KMS-11 (cell line): ENCODE results near the gene EPHB2.

Experiments used
- H2AFZ ChIP-seq: fragments of 200-600 bp; sonication (generic); 2 replicates; pipeline ENCODE4 v1.6.1; 2016; ENCODE audit warnings: antibody characterized with exemption, mixed run types, low read depth
- H3K27ac ChIP-seq: fragments of 200-600 bp; sonication (generic); 2 replicates; pipeline ENCODE4 v1.6.1; 2016; ENCODE audit warnings: mild to moderate bottlenecking, mixed run types
- H3K27me3 ChIP-seq: fragments of 200-600 bp; sonication (generic); 2 replicates; pipeline ENCODE4 v1.6.1; 2017; ENCODE audit warnings: mild to moderate bottlenecking, low read depth, mixed run types, moderate library complexity; ENCODE audit not compliant: insufficient read depth
- H3K36me3 ChIP-seq: fragments of 200-600 bp; sonication (generic); 2 replicates; pipeline ENCODE4 v1.6.1; 2017; ENCODE audit warnings: mild to moderate bottlenecking, mixed run types; ENCODE audit not compliant: insufficient read depth
- H3K4me1 ChIP-seq: fragments of 200-600 bp; sonication (generic); 2 replicates; pipeline ENCODE4 v1.6.1; 2016; ENCODE audit warnings: mild to moderate bottlenecking, low read depth, mixed run types; ENCODE audit not compliant: poor library complexity, severe bottlenecking
- H3K4me2 ChIP-seq: fragments of 200-600 bp; sonication (generic); 2 replicates; pipeline ENCODE4 v1.7.0; 2016; ENCODE audit warnings: mild to moderate bottlenecking, mixed run types
- H3K4me3 ChIP-seq: fragments of 200-600 bp; sonication (generic); IDR thresholded peaks from 2 replicates; pipeline ENCODE4 v1.6.1; 2017; ENCODE audit warnings: low read depth, low read length, mixed read lengths; ENCODE audit not compliant: insufficient read depth
- H3K79me2 ChIP-seq: fragments of 200-600 bp; sonication (generic); 2 replicates; pipeline ENCODE4 v1.6.1; 2016; ENCODE audit warnings: low read depth, mixed run types; ENCODE audit not compliant: insufficient read depth
- H3K9ac ChIP-seq: fragments of 200-600 bp; sonication (generic); 2 replicates; pipeline ENCODE4 v1.6.1; 2016; ENCODE audit warnings: mild to moderate bottlenecking, mixed run types
- H4K20me1 ChIP-seq: fragments of 200-600 bp; sonication (generic); 2 replicates; pipeline ENCODE4 v1.6.1; 2016; ENCODE audit warnings: mild to moderate bottlenecking, mixed run types; ENCODE audit not compliant: insufficient read depth
- TF ChIP-seq, protein P1 (sequence below): fragments of 200-600 bp; sonication (generic); conservative IDR thresholded peaks from 2 replicates; pipeline ENCODE4 v1.6.1; 2017; ENCODE audit warnings: low read depth, mild to moderate bottlenecking, antibody characterized with exemption, low read length, moderate library complexity, mixed read lengths

EPHB2 gene

DNA sequence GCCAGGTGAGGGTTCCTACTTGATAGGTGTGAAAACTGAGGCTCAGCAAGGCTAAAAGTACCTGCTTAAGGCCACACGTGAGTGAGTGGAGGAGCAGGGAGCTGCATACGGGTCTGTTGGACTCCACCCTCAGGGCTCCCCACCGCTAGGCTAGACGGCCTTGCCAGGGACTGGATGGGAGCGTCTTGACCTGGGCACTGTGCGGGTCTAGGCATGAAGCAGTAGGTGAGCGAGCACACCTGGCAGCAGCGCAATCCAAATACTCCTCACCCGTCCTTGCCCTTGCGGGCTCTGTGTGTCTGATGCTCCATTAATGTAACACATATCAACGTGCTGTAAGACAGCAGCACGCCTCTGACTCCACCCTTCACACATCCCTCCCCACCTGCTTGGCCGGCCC, 168.0 kb downstream of the EPHB2 start:
- Histone ChIP-seq H3K4me1 (no peaks in the 10 kb centered on the region), H3K9ac (no peak overlapping the region), H4K20me1 (no peaks in the 10 kb centered on the region), H3K4me2 (no peak overlapping the region), H3K27ac (no peak overlapping the region), H3K4me3 (no peak overlapping the region), H3K79me2 (no peaks in the 10 kb centered on the region), H3K27me3 (peaks cover 94% of the 10 kb centered on the region), H3K36me3 (no peaks in the 10 kb centered on the region), H2AFZ (no peak overlapping the region)
- TF ChIP-seq, protein P1, sequence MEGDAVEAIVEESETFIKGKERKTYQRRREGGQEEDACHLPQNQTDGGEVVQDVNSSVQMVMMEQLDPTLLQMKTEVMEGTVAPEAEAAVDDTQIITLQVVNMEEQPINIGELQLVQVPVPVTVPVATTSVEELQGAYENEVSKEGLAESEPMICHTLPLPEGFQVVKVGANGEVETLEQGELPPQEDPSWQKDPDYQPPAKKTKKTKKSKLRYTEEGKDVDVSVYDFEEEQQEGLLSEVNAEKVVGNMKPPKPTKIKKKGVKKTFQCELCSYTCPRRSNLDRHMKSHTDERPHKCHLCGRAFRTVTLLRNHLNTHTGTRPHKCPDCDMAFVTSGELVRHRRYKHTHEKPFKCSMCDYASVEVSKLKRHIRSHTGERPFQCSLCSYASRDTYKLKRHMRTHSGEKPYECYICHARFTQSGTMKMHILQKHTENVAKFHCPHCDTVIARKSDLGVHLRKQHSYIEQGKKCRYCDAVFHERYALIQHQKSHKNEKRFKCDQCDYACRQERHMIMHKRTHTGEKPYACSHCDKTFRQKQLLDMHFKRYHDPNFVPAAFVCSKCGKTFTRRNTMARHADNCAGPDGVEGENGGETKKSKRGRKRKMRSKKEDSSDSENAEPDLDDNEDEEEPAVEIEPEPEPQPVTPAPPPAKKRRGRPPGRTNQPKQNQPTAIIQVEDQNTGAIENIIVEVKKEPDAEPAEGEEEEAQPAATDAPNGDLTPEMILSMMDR: no peak

DNA sequence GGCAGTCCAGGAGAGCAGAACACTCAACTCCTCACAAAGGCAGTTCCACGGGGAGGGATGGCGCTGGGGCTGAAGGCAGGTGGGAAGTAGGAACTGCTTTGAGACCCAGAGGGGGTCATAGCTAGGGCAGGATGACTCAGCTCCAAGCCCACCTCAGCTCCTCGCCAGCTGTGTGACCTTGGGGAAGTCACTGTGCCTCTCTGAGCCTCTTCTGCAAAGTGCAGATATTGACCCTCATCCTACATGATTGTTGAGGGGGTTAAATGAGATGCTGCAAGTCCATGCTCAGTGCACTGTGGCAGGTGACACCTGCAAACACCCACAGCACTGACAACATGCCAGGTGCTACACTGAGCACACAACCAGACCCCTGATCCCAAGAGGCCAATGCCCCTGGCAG, 168.8 kb downstream of the EPHB2 start:
- Histone ChIP-seq H3K27me3 (peaks cover 94% of the 10 kb centered on the region), H2AFZ (no peak overlapping the region), H3K4me3 (no peak overlapping the region), H3K9ac (no peak overlapping the region), H4K20me1 (no peaks in the 10 kb centered on the region), H3K4me2 (no peak overlapping the region), H3K4me1 (no peaks in the 10 kb centered on the region), H3K36me3 (no peaks in the 10 kb centered on the region), H3K27ac (no peak overlapping the region), H3K79me2 (no peaks in the 10 kb centered on the region)
- TF ChIP-seq, protein P1: no peak

DNA sequence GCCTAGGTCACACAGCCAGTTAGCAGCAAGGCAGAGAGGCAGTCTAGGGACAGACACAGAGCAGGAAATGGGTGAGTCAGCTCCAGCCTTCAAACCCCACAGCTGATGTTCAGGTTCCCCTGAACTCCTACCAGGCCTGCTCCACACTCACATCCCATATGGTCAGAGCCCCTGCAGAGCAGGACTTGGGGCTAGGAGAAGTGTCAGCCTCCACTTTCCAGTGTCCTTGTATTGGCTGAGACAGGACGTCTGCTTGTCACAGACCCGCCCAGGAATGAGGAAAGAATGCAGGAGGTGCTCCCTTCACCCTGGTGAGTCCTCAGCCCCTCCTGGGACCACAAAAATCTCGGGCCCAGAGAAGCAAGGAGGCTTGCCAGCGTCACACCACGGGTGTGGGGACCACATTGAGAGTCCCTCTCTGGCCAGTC, 169.5 kb downstream of the EPHB2 start:
- no peaks in the 10 kb centered on the region for H3K36me3 ChIP-seq
- no peaks in the 10 kb centered on the region for H3K4me1 ChIP-seq
- TF ChIP-seq, protein P1: no peak
- no peak overlapping the region for H3K4me3 ChIP-seq
- no peak overlapping the region for H3K9ac ChIP-seq
- H2AFZ ChIP-seq: no peak overlapping the region
- H4K20me1 ChIP-seq: no peaks in the 10 kb centered on the region
- peaks cover 92% of the 10 kb centered on the region for H3K27me3 ChIP-seq
- no peak overlapping the region for H3K4me2 ChIP-seq
- no peaks in the 10 kb centered on the region for H3K79me2 ChIP-seq
- no peak overlapping the region for H3K27ac ChIP-seq

DNA sequence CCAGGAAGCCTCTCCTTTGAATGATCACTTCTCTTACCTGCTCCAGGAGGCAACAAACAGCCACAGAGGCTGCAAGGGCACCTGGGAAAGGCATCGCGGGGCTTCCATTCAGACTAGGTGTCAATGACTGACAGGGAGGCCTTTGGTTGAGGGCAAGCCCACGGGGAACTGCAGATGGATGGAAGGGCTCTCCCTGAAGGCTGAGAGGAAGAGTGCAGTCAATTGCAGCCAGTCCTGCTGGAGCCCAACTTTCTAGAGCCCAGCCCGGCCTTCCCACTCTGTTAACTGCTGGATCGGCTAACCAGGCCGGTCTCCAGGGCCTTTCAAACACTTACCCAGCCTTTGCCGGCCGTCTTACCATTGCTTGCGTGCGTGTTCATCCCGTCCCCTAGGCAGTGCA, 172.8 kb downstream of the EPHB2 start:
- no peaks in the 10 kb centered on the region for H3K79me2 ChIP-seq
- no peak overlapping the region for H3K4me3 ChIP-seq
- H3K4me1 ChIP-seq: no peaks in the 10 kb centered on the region
- peaks cover 85% of the 10 kb centered on the region for H3K27me3 ChIP-seq
- H3K4me2 ChIP-seq: no peak overlapping the region
- TF ChIP-seq, protein P1: no peak
- no peak overlapping the region for H3K9ac ChIP-seq
- no peaks in the 10 kb centered on the region for H3K36me3 ChIP-seq
- H3K27ac ChIP-seq: no peak overlapping the region
- H2AFZ ChIP-seq: no peak overlapping the region
- no peaks in the 10 kb centered on the region for H4K20me1 ChIP-seq
